Uterus (tissue), 4 donors: ENCODE measurements around the gene EIF4H. TPM values are rescaled to one million over a fixed set of nuclear protein-coding genes. Genes with fewer than 3 reads are reported as not detected.

Experiments
- DNase-seq, 2 donors: peaks; one replicate each; pipeline ENCODE4 v3.0.0-alpha.2; 2019 to 2020
- H3K27ac ChIP-seq, 2 donors: fragments of 200-600 bp; sonication (generic); 1 replicate in 1 of 2; 2 replicates in 1 of 2; pipeline ENCODE4 v1.5.1; 2016 to 2018
- H3K27me3 ChIP-seq, 2 donors: fragments of 200-600 bp; sonication (generic); one replicate each; pipeline ENCODE4 v1.5.1; 2018 to 2019; ENCODE audit warnings: control low read depth in 1 of 2
- H3K36me3 ChIP-seq, 2 donors: fragments of 200-600 bp; sonication (generic); one replicate each; pipeline ENCODE4 v1.5.1; 2019; ENCODE audit warnings: control low read depth in 1 of 2
- H3K4me1 ChIP-seq, 2 donors: fragments of 200-600 bp; sonication (generic); one replicate each; pipeline ENCODE4 v1.5.1; 2018 to 2019; ENCODE audit warnings: control low read depth in 1 of 2
- H3K4me3 ChIP-seq, 2 donors: fragments of 200-600 bp; sonication (generic); 1 replicate in 1 of 2; 2 replicates in 1 of 2; pipeline ENCODE4 v1.5.1; 2018 to 2019; ENCODE audit warnings: mild to moderate bottlenecking in 1 of 2
- H3K9me3 ChIP-seq, 2 donors: fragments of 200-600 bp; sonication (generic); one replicate each; pipeline ENCODE4 v1.5.1; 2019; ENCODE audit warnings: control low read depth in 1 of 2
- CTCF ChIP-seq, 4 experiments: fragments of 200-600 bp in 2 of 4; fragments of 450-650 bp in 2 of 4; sonication (generic) in 2 of 4; IDR thresholded peaks; one replicate each; pipeline ENCODE4 v1.5.1; 2016 to 2019; ENCODE audit warnings: antibody characterized with exemption in 4 of 4, mild to moderate bottlenecking in 2 of 4, moderate library complexity in 1 of 4
- POLR2A ChIP-seq, 2 donors: fragments of 450-650 bp; IDR thresholded peaks; one replicate each; pipeline ENCODE4 v1.6.1; 2016; ENCODE audit warnings: antibody characterized with exemption in 2 of 2, mild to moderate bottlenecking in 1 of 2, moderate library complexity in 1 of 2
- intact Hi-C: fragments of 100-400 bp; cut with DNase I; formaldehyde crosslinking; loops from one replicate; pipeline ENCODE4 v1.15.1; 2023; ENCODE audit warnings: low total_unique reads
- total RNA-seq, 4 donors: library from RNA; depleted of rRNA in 3 of 4; stranded (reverse); fragments of >200 nt in 3 of 4; gene quantifications; one replicate each; pipeline versions ENCODE4 v1.1.0 to v1.2.4, GENCODE V29; 2014 to 2023
- donor health status: DM: yes; HTN: yes; CAD: no.

The EIF4H gene
- total RNA-seq, 4 donors from 2014 or later: 122 to 257 (median 193) TPM

DNA sequence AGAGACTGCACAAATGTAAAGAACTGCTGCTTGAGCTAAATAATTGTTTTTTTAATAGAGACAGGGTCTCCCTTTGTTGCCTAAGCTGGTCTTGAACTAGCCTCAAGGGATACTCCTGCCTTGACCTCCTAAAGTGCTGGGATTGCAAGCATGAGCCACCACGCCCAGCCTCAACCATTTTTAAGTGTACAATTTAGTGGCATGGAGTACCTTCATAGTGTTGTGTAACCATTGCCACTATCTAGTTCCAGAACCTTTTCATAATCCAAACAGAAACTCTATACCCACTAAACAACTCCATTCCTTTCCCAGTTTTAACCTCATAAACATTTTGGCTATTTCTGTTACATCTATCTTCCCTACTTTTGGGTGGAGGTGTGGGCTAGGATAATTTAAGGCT, 6.7 kb downstream of the EIF4H start:
- H3K9me3 ChIP-seq: no peaks in the 10 kb centered on the region
- no peak for TF ChIP-seq POLR2A (IDR thresholded peaks at IDR 0.05)
- TF ChIP-seq CTCF (IDR thresholded peaks at IDR 0.05): no peak
- no peak for DNase-seq
- no peak overlapping the region for H3K4me3 ChIP-seq
- intact Hi-C loops: no loop called here
- no peaks in the 10 kb centered on the region for H3K36me3 ChIP-seq
- no peak overlapping the region for H3K27ac ChIP-seq
- H3K4me1 ChIP-seq: peaks cover 11 to 19% of the 10 kb centered on the region in 2 donors
- no peaks in the 10 kb centered on the region for H3K27me3 ChIP-seq

GRCh38 chr7:74181821-74182220, 7.7 kb downstream of the EIF4H start:
- H3K4me1 ChIP-seq: peaks cover 11 to 19% of the 10 kb centered on the region in 2 donors
- no peak overlapping the region for H3K27ac ChIP-seq
- H3K36me3 ChIP-seq: no peaks in the 10 kb centered on the region
- no peaks in the 10 kb centered on the region for H3K27me3 ChIP-seq
- H3K9me3 ChIP-seq: no peaks in the 10 kb centered on the region
- TF ChIP-seq CTCF (IDR thresholded peaks at IDR 0.05) (no peak), POLR2A (IDR thresholded peaks at IDR 0.05) (no peak)
- intact Hi-C loops: no loop called here
- H3K4me3 ChIP-seq: no peak overlapping the region
- DNase-seq: no peak

DNA sequence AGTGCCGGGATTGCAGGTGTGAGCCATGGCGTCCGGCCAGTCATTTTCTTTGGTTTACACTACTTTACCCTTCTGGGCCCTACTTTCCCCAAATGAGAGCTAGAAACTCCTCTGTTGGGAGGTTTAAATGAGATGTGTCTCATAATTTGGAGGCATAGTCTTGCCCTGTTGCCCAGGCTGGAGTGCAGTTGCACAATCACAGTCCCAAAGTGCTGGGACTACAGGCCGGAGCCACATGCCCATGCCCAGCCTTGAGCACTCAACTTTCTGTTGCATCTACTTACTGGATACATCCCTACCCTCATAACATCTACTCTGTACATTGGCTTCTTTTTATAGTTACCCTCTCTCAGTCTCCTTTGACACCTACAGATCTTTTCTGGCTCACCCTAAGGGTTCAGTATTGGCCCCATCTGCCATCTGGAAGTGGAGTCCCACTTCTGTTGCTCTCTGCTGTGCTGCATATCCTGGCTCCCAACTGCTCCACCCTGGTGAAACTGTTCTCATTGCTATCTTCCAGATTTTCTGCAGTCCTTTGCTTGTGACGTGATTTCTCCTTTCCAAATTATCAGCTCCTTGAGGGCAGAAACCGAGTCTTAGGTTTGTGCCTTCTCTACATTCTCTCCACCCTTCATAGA, 8.4 kb downstream of the EIF4H start:
- Histone ChIP-seq H3K4me1 (peaks cover 6 to 25% of the 10 kb centered on the region in 2 donors), H3K27ac (no peak overlapping the region), H3K9me3 (no peaks in the 10 kb centered on the region), H3K36me3 (no peaks in the 10 kb centered on the region), H3K27me3 (no peaks in the 10 kb centered on the region), H3K4me3 (no peak overlapping the region)
- DNase-seq: no peak
- TF ChIP-seq CTCF (IDR thresholded peaks at IDR 0.05) (no peak), POLR2A (IDR thresholded peaks at IDR 0.05) (no peak)
- intact Hi-C loops: no loop called here

DNA sequence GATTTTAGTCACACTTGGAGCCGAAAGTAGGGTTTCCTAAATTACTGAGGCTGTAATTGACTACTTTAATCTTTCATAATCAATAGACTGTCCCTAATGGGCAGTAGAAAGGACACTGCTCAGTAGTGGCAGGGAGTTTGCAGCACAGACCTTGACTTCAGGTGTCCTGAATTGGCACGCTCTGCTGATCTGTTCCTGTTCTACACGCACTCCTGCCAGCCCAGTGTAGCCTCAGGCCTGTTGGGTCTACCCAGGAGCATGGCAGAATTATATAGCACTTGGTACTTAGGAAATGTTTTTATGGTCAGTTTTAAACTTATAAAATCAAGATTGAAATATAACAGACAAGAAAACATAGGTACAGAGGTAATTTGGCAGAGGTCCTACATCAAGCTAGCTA, 9.0 kb downstream of the EIF4H start:
- DNase-seq: no peak
- no peaks in the 10 kb centered on the region for H3K36me3 ChIP-seq
- no peak overlapping the region for H3K27ac ChIP-seq
- H3K4me3 ChIP-seq: no peak overlapping the region
- intact Hi-C loops: no loop called here
- TF ChIP-seq POLR2A (IDR thresholded peaks at IDR 0.05) (no peak), CTCF (IDR thresholded peaks at IDR 0.05) (no peak)
- H3K27me3 ChIP-seq: no peaks in the 10 kb centered on the region
- no peaks in the 10 kb centered on the region for H3K9me3 ChIP-seq
- H3K4me1 ChIP-seq: peaks cover 6 to 25% of the 10 kb centered on the region in 2 donors

DNA sequence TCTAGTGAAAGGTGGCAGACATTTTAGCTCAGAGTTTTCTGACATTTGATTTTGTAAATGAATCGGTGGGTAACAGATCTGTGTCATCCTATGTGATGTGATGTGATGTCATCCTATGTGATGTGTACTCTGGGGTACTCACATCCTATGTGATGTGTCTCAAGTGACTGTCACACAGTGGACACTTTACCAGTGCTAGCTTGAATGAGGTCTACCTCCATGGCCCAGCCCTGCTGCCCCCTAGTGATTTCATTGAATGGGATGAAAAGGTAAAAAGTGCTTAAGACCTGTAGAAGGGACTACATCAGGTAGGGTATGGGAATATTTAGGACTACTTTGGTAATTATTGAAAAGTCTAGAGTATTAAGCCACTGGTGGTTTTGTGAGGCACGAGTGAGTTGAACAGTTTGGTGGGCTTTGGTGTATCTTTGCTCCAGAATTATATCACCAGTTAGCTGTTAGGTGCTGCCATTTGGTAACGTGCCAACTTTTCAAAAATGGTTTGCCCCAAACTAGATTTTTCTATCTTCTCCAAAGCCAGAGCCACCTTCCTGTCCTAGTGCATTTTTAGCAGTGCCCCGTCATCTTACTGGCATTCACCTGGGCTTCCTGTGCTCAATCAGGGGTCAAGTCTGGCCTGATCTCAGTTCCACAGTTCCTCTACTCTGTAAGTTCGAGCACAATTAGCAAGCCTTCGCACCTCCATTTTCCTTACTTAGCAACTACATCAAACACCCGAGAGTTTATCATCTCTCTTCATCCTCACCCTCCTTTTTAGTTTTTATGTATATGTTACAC, 9.7 kb downstream of the EIF4H start:
- H3K9me3 ChIP-seq: no peaks in the 10 kb centered on the region
- DNase-seq: no peak
- intact Hi-C loops: no loop called here
- no peak overlapping the region for H3K4me3 ChIP-seq
- H3K4me1 ChIP-seq: peaks cover 6 to 25% of the 10 kb centered on the region in 2 donors
- TF ChIP-seq CTCF (IDR thresholded peaks at IDR 0.05) (no peak), POLR2A (IDR thresholded peaks at IDR 0.05) (no peak)
- H3K36me3 ChIP-seq: no peaks in the 10 kb centered on the region
- H3K27me3 ChIP-seq: no peaks in the 10 kb centered on the region
- no peak overlapping the region for H3K27ac ChIP-seq
